SH-SY5Y (cell line): ENCODE data around the gene ARHGAP21.

ENCODE experiments used
- GATA2 ChIP-seq: IDR thresholded peaks from 2 replicates; pipeline ENCODE4 v1.6.1; 2011; ENCODE audit warnings: mild to moderate bottlenecking, low read depth, low read length
- GATA3 ChIP-seq: IDR thresholded peaks from 2 replicates; pipeline ENCODE4 v1.6.1; 2011; ENCODE audit warnings: low read depth, mild to moderate bottlenecking, low read length, moderate library complexity

The ARHGAP21 gene

DNA sequence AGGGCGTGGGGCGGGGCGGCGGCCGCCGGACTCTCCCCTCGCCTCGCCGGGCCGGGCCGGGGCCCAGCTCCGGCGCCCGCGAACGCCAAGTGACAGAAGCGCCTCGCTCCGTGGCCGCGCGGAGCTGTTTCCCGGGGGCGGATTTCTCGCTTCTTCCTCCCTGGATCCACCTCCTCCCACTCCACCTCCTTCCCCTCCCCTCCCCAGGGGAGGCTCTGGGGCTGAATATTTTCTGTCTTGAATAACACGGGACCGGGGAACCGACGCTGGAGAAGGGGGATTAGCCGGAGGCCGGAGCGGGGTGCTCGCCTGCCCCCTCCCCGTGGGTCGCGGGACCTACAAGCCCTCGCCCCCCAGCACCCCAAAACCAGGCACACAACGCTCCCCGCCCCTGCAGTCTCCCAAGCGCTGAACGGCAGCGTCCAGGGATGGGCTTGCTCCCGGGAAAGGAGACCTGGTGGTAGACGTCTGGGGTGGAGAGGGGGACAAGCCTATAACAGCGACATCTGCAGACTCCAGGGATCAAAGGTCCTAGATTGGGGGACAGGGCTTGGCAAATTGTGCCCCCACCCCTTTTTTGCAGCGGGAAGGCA lies at the start of gene ARHGAP21:
ARHGAP21 (minus strand) TSS at position 100 of the 593 bp plus-strand sequence. CDS start 1,988 bp downstream, outside the sequence.
- TF ChIP-seq GATA2 (no peak), GATA3 (no peak)

DNA sequence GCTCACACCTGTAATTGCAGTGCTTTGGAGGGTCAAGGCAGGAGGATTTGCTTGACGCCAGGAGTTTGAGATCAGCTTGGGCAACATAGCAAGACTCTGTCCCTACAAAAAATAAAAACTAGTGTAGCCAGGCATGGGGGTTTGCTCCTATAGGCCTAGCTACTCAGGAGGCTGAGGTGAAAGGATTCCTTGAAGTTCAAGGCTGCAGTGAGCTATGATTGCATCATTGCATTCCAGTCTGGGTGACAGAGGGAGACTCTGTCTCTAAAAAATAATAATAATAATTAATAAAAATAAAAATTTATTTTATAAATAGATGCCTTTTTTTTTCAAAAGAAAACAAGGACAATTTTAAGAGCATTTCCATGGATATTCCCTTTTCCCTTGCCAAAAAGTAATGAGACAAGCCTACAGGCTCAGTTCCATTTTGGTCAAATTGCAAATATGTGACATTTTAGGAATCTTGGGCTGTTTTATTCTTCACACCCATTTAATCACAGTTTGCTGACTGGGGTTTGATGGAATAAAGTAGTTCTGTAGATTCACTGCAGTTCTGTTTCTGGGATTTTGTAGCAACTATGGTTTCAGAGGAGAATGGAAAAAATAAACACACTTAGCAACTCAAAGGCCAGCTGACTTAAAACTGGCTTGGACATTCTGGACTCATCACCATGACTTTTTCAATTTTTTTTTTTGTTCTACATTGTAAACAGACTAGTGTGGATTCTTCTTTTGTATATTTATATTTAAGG lies 48.4 kb upstream of the ARHGAP21 start:
- no peak for TF ChIP-seq GATA2
- no peak for TF ChIP-seq GATA3

DNA sequence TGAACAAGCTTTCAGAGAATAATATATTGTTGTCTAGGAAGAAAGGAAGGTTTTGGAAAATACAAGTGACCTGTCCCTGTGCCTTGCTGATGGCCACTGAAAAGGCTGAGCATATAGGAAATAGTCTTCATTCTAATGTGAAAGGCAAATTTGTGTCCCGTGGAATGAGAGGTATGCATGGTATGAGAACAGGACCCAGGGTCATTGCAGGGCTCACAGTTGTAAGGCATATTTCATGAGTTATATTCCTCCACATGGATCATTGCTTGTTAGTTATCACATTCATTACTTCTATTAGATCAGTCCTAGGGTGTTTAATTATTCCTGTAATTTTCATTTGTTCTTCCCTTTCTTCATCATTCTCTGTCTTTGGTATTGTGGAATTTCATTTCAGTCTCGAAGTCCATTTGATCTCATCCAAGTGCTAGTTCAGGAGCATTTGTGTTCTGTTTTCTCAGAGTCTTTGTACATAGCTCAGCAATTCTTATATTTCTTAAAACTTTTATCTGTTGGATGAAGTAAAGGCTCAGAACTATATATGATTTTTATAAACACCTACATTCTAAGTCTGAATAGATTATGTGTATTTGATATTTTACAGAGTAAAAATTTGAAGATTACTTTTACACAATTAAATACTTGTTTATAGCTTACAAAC lies 39.4 kb upstream of the ARHGAP21 start:
- TF ChIP-seq GATA2, result no peak
- TF ChIP-seq GATA3, result no peak

DNA sequence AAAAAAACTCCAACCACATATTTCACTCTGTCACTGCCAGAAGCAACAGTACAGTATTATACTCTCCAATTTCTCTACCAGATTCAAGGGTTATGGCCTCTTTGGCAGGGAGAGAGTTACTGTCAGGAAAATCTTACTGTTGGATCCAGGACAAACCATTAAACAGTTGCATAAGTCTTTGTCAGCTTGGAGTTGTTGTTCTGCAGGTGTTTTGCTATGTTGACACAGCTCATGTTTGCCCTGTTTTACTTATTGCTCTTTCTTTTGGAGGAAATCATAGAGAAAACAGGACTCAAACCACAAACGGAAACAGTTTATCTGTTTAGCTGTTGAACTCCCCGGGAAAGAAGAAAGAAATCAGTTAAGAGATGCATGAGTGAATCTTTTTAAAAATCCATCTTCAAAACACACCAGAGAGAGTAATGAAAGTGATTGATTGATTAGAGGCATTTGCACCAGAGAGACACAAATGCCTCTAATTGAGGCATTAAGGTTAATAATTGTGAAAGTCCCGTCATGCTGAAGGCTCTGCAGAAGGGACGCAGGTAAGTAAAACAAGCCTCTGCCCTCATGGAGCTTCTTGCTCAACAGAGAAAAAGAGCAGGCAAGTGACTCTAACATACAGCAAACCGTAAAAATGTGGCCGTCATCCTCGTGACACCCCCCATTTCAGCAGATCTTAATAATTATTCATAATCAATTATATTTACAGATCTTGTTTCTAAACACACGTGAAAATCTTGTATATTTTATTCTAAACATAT lies 38.7 kb upstream of the ARHGAP21 start:
- TF ChIP-seq GATA3, result no peak
- no peak for TF ChIP-seq GATA2

DNA sequence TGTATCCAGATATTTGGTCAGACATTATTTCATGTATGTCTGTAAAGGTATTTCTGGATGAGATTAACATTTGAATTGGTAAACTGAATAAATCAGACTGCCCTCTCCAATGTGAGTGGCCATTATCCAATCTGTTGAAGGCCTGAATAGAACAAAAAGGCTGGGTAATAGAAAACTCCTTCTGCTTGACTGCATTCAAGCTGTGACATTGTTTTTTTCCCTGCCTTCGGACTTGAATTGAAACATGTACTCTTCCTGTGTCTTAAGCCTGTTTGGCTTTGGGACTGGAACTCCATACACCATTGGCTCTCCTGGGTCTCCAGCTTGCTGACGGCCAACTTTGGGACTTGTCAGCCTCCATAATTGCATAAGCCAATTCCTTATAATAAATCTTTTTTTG lies 36.0 kb upstream of the ARHGAP21 start:
- TF ChIP-seq GATA2 (no peak), GATA3 (no peak)

DNA sequence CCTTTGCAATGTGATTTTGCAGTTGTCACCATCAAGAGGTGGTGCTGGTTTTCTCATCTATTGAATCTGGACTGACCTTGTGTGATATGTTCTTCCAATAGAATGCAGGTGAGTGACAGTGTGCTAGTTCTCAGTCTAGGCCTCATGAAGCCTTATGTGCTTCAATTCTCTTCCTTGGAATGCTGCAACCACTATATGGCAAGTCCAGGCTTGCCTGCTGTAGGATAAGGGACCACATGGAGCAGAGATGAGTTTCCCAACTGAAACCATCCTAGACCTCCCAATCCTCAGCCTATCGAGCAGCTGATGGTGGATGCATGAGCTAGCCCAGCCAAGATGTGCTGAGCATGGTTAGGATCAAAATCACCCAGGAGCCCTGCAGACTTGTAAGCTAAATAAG lies 32.6 kb upstream of the ARHGAP21 start:
- TF ChIP-seq GATA2, result no peak

DNA sequence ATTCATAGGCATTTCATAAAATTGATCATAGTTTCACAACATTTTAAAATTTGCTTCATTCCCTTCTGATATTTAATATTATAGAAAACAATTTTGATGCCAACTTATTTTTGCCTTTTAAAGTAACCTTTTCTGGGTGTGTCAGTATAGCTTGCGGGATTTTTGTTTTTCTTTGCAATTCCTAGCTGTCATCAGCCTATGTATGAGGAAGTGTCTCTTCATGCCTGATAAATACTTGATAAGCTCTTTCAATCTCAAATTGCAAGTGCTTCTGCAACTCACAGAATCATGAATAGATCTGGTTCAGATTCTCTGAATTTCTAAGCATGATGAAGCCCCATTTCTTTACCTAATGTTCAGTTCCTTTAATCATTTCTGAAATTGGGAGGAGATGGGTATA lies 28.0 kb upstream of the ARHGAP21 start:
- no peak for TF ChIP-seq GATA3
- no peak for TF ChIP-seq GATA2

DNA sequence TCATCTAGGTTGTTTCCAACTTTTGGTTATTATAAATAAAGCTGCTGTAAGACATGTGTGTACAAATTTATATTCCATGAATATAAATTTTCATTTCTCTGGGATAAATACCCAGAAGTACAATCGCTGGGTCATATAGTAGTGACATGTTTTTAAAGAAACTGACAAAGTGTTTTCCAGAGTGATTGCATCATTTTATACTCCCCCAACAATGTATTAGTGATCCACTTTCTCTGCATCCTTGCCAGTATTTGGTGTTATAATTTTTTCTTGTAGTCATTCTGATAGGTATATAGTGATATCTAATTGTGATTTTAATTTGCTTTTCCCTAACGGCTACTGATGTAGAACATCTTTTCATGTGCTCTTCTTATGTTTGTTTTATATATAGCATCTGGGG lies 27.0 kb upstream of the ARHGAP21 start:
- TF ChIP-seq GATA2 (no peak), GATA3 (no peak)

DNA sequence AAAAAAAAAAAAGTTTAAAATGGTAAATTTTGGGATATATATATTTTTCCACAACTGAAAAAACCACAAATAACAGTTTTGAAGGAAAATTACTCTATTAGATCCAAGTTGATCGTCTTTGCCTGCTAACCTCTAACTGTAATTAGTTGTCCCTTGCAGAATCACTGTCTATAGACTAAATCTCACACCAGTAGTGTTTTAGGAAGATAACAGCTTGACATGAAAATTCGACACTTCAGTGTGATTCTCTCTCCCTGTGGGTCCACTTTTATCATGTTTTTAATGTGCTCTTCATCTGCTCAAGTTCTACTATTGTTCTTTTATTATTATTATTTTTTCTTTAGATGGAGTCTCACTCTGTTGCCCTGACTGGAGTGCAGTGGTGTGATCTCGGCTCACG lies 24.5 kb upstream of the ARHGAP21 start:
- TF ChIP-seq GATA2, result no peak
- TF ChIP-seq GATA3, result no peak

DNA sequence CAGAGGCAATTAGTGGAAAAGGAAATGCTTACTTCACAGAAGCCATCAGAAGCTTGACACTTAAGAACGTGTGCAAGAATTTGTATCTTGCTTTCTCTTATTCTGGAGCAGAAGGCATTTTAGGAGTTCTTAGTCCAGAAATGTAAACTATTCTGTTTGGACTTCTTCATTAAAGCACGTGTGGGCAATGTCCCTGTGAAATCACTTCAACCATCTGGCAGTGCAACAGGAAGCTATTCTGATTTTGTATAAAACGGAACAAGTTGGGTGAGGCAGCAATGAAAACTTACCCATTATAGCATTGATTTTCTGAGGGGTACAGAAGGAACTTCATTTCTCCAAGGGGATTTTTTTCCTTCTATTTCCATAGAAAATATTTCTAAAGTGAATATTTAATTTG lies 21.3 kb upstream of the ARHGAP21 start:
- TF ChIP-seq GATA3 (no peak), GATA2 (no peak)

DNA sequence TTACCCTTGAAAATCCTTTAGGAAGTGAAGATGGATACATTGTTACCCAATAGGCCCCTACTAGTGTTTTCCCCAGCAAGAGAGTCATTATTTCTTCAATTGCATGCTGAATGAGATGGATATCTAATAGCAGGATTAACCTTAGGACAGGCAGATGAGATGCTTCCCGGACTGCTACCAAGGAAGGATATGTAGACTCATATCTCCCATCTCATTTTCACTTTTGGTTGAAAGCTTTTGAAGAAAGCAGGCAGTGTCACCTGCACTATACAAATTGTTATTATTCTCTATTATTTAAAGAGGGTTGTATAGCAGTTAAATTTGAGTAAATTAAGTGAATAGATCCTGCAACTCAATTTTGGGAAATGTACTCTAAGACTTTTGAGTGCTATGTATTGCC lies 17.0 kb upstream of the ARHGAP21 start:
- TF ChIP-seq GATA2, result no peak
- TF ChIP-seq GATA3, result no peak

DNA sequence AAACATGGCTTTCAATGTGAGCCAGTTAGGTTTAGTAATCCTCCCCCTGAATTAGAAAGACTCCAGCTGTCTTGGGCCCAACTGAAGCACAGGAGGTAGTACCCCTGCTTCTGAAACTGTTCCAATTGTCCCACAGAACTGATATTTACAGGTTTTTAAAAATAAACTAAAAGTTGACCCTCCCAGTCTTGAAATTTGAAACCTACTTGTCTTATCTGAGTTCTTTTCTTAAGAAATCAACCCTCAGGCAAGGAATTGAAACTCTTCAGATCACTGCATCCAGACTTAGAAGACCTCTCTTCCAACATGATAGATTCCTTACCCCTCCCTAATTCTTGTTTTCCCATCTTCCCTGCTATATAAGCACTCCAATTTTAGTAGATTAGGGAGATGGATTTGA lies 13.3 kb upstream of the ARHGAP21 start:
- no peak for TF ChIP-seq GATA2
- no peak for TF ChIP-seq GATA3

DNA sequence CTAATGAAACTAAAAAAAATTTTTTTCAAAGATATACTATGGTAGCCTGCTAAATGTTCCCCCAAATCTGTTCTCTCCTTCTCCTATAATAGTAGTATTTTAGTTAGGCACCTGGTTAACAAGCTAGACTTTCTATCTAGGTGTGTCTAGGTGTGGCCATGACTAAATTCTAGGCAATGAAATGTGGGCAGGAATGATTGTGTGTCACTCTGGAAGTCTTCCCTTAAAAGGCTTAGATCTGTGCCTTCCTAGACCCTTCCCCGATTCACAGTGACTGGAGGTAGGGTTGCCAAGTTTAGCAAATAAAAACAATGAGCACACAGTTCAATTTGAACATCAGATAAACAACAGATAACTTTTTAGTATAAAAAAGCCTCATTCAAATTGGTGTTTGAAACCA lies 8.3 kb upstream of the ARHGAP21 start:
- no peak for TF ChIP-seq GATA2
- TF ChIP-seq GATA3, result no peak

DNA sequence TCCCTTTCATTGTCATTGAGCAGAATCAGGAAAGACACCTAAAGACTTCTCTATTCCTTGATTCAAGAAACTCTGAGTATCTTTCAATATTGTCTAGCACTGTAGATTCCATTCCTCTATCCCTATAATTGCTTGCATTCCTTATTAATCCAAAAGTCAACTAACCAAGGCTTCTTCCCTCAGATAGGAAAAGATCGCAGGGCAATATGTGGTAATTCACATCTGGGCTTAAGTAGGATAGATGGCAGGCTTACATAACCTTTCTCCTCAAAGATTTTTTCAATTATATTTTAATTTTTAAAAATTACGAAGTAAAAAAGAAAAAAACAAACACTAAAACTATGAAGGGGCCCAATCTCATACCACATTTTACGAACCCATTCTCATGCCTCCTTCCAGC lies 7.1 kb upstream of the ARHGAP21 start:
- TF ChIP-seq GATA3, result no peak
- no peak for TF ChIP-seq GATA2

DNA sequence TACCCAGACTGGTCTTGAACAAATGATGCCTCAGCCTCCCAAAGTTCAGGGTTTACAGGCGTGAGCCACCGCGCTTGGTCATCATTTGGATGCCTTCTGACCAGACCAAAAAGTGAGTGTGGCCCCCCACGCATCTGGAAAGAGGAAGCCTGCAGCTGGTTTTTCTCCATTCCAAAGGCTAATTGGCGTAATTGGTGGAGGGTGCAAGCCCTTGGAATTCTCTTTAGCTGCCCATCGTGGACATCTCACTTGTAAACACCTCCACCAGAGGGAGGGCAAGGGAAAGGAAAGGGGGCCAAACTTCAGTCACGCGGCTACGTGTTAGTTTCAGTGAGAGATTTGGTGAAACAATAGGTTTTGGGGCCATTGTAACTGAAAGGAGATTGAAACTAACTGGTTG lies 4.1 kb upstream of the ARHGAP21 start:
- TF ChIP-seq GATA3, result no peak
- TF ChIP-seq GATA2, result no peak
